Karpas-422 (cell line): ENCODE measurements around the gene MOCS1. TPM values are rescaled to one million over a fixed set of nuclear protein-coding genes. Genes with fewer than 3 reads are reported as not detected.

ENCODE experiments used
- DNase-seq: peaks from one replicate; pipeline ENCODE4 v3.0.0-alpha.2; 2015
- H2AFZ ChIP-seq: fragments of 200-600 bp; sonication (generic); 2 replicates; pipeline ENCODE4 v1.6.1; 2014; ENCODE audit warnings: antibody characterized with exemption, low read length, mixed read lengths
- H3K27ac ChIP-seq: fragments of 200-600 bp; sonication (generic); 2 replicates; pipeline ENCODE4 v1.5.1; 2014; ENCODE audit warnings: mild to moderate bottlenecking, low read length, moderate library complexity
- H3K27me3 ChIP-seq: fragments of 200-600 bp; sonication (generic); 2 replicates; pipeline ENCODE4 v1.6.1; 2014; ENCODE audit warnings: low read length, mixed read lengths
- H3K36me3 ChIP-seq: fragments of 200-600 bp; sonication (generic); 2 replicates; pipeline ENCODE4 v1.6.1; 2014; ENCODE audit warnings: low read length, mixed read lengths; ENCODE audit not compliant: insufficient read depth
- H3K4me1 ChIP-seq: fragments of 200-600 bp; sonication (generic); 2 replicates; pipeline ENCODE4 v1.6.1; 2014; ENCODE audit warnings: mild to moderate bottlenecking, low read length, mixed read lengths
- H3K4me2 ChIP-seq: fragments of 200-600 bp; sonication (generic); 2 replicates; pipeline ENCODE4 v1.6.1; 2014; ENCODE audit warnings: low read length, low read depth, mild to moderate bottlenecking; ENCODE audit not compliant: poor library complexity, severe bottlenecking
- H3K4me3 ChIP-seq: fragments of 200-600 bp; sonication (generic); 2 replicates; pipeline ENCODE4 v1.5.1; 2014; ENCODE audit warnings: mild to moderate bottlenecking, antibody characterized with exemption, low read length, mixed read lengths
- H3K79me2 ChIP-seq: fragments of 200-600 bp; sonication (generic); 2 replicates; pipeline ENCODE4 v1.6.1; 2014; ENCODE audit warnings: mild to moderate bottlenecking, low read length, mixed read lengths
- H3K9ac ChIP-seq: fragments of 200-600 bp; sonication (generic); 2 replicates; pipeline ENCODE4 v1.6.0; 2014; ENCODE audit warnings: low read length
- H3K9me2 ChIP-seq: fragments of 200-600 bp; sonication (generic), shearing (Covaris generic); replicated peaks from 2 replicates; pipeline ENCODE4 v1.6.0; 2014; ENCODE audit warnings: mild to moderate bottlenecking, low read length, moderate library complexity; ENCODE audit not compliant: insufficient read depth
- H3K9me3 ChIP-seq: fragments of 300-700, 200-600 bp; sonication (generic); 2 replicates; pipeline ENCODE4 v1.6.1; 2014; ENCODE audit warnings: low read length, mixed read lengths
- H4K20me1 ChIP-seq: fragments of 200-600 bp; sonication (generic); 2 replicates; pipeline ENCODE4 v1.6.1; 2014; ENCODE audit warnings: mild to moderate bottlenecking, antibody characterized with exemption, low read length, low read depth; ENCODE audit not compliant: insufficient read depth
- total RNA-seq: library from RNA; depleted of rRNA; stranded (reverse); fragments of >200 nt; shearing (Covaris generic); gene quantifications from 2 replicates; pipeline ENCODE4 v1.2.3, GENCODE V29; 2014; ENCODE audit warnings: low replicate concordance

MOCS1 gene
- total RNA-seq, 1 experiment from 2014 or later, result not detected

DNA sequence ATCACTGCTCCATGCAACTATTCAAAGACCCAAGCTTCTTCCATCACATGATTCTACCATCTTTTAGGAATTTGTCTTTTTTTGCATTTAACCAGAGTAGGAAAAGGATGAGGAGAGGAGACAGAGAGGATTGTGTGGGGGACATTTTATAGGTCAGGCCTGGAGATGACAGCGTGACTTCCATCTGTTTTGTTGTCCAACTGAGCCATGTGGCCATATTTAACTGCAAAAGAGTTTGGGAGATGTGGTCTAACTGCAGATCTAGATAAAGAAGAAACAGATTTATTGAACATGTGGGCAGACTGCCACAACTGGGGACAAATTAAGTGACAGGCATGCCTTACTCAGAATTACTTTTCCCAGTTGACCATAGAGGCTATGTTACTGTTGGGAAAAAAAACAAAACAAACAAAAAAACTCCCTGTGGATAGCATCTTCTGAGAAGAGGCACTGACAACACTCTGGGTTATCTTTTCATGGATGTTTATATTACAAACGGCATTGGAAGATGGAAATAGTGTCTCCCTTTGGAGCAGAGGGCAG lies 18.9 kb upstream of the MOCS1 start:
- Histone ChIP-seq H3K9me2 (no peaks in the 10 kb centered on the region), H3K36me3 (no peaks in the 10 kb centered on the region), H3K4me3 (no peak overlapping the region), H3K9me3 (no peaks in the 10 kb centered on the region), H2AFZ (no peak overlapping the region), H3K9ac (no peak overlapping the region), H3K27me3 (no peaks in the 10 kb centered on the region), H4K20me1 (no peaks in the 10 kb centered on the region), H3K79me2 (no peaks in the 10 kb centered on the region), H3K27ac (no peak overlapping the region), H3K4me1 (no peaks in the 10 kb centered on the region), H3K4me2 (no peak overlapping the region)
- DNase-seq, result no peak

DNA sequence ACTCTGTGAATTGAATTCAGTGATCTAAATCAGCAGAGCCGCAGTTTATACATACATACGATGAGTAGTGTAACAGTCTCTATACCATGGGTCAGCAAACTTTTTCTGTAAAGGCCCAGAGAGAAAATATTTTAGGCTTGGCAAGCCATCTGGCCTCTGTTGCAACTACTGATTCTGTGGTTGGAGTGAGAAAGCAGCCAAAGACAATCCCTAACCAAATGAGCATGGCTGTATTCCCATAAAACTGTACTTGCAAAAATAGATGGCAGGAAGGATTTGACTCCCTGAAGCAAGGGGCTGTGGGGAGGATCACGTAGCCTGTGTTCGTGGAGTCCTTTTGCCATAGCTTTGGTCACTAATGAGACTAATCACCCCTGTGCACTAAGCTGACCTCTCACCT lies 17.9 kb upstream of the MOCS1 start:
- H2AFZ ChIP-seq, result no peak overlapping the region
- H3K9me3 ChIP-seq, result no peaks in the 10 kb centered on the region
- no peaks in the 10 kb centered on the region for H3K4me1 ChIP-seq
- no peak for DNase-seq
- H3K9me2 ChIP-seq, result no peaks in the 10 kb centered on the region
- H3K27me3 ChIP-seq, result no peaks in the 10 kb centered on the region
- no peaks in the 10 kb centered on the region for H4K20me1 ChIP-seq
- no peaks in the 10 kb centered on the region for H3K36me3 ChIP-seq
- no peak overlapping the region for H3K27ac ChIP-seq
- H3K79me2 ChIP-seq, result no peaks in the 10 kb centered on the region
- H3K9ac ChIP-seq, result no peak overlapping the region
- no peak overlapping the region for H3K4me2 ChIP-seq
- no peak overlapping the region for H3K4me3 ChIP-seq

DNA sequence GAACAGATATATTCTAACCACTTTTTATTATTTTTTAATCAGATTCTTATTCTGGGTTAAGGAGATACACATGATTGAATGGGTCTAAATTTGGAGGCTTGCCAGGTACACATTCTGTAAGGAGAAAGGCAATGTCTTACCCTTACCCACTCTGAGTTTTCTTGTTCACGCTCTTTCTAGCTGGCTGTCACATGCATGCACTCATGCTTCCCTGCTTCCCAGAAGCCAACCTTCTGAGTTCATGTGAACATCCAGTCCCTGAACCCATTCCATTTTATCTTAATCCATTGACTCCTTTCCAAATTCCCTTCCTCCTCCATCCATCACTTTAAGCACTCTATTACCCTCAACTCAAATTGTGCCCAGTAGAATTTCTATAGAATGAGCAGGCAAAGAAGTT lies 17.5 kb upstream of the MOCS1 start:
- Histone ChIP-seq H3K4me2 (no peak overlapping the region), H3K9me3 (no peaks in the 10 kb centered on the region), H3K79me2 (no peaks in the 10 kb centered on the region), H3K27ac (no peak overlapping the region), H2AFZ (no peak overlapping the region), H3K27me3 (no peaks in the 10 kb centered on the region), H3K9ac (no peak overlapping the region), H4K20me1 (no peaks in the 10 kb centered on the region), H3K4me3 (no peak overlapping the region), H3K9me2 (no peaks in the 10 kb centered on the region), H3K36me3 (no peaks in the 10 kb centered on the region), H3K4me1 (no peaks in the 10 kb centered on the region)
- DNase-seq, result no peak

- Histone ChIP-seq H3K27ac (no peak overlapping the region), H3K4me2 (no peak overlapping the region), H3K4me1 (no peaks in the 10 kb centered on the region), H3K9me2 (no peaks in the 10 kb centered on the region), H3K36me3 (no peaks in the 10 kb centered on the region), H3K9me3 (no peaks in the 10 kb centered on the region), H2AFZ (no peak overlapping the region), H3K9ac (no peak overlapping the region), H3K27me3 (no peaks in the 10 kb centered on the region), H3K79me2 (no peaks in the 10 kb centered on the region), H4K20me1 (no peaks in the 10 kb centered on the region), H3K4me3 (no peak overlapping the region)
- DNase-seq, result no peak
Measured at GRCh38 chr6:39951191-39951590, 16.9 kb upstream of the MOCS1 start.

GRCh38 chr6:39950125-39950720 lies 16.0 kb upstream of the MOCS1 start:
- Histone ChIP-seq H3K27me3 (no peaks in the 10 kb centered on the region), H2AFZ (no peak overlapping the region), H3K9me2 (no peaks in the 10 kb centered on the region), H3K9ac (no peak overlapping the region), H4K20me1 (no peaks in the 10 kb centered on the region), H3K79me2 (no peaks in the 10 kb centered on the region), H3K27ac (no peak overlapping the region), H3K9me3 (no peaks in the 10 kb centered on the region), H3K4me1 (no peaks in the 10 kb centered on the region), H3K4me3 (no peak overlapping the region), H3K4me2 (no peak overlapping the region), H3K36me3 (no peaks in the 10 kb centered on the region)
- no peak for DNase-seq

GRCh38 chr6:39948199-39948791 lies 14.0 kb upstream of the MOCS1 start:
- Histone ChIP-seq H2AFZ (no peak overlapping the region), H3K27me3 (no peaks in the 10 kb centered on the region), H3K9me2 (no peaks in the 10 kb centered on the region), H3K4me2 (no peak overlapping the region), H3K79me2 (no peaks in the 10 kb centered on the region), H3K27ac (no peak overlapping the region), H3K4me3 (no peak overlapping the region), H4K20me1 (no peaks in the 10 kb centered on the region), H3K4me1 (no peaks in the 10 kb centered on the region), H3K36me3 (no peaks in the 10 kb centered on the region), H3K9me3 (no peaks in the 10 kb centered on the region), H3K9ac (no peak overlapping the region)
- DNase-seq, result no peak

- Histone ChIP-seq H2AFZ (no peak overlapping the region), H3K4me3 (no peak overlapping the region), H3K4me2 (no peak overlapping the region), H3K9me3 (no peaks in the 10 kb centered on the region), H3K9me2 (no peaks in the 10 kb centered on the region), H3K27me3 (no peaks in the 10 kb centered on the region), H3K9ac (no peak overlapping the region), H3K36me3 (no peaks in the 10 kb centered on the region), H3K27ac (no peak overlapping the region), H3K4me1 (no peaks in the 10 kb centered on the region), H4K20me1 (no peaks in the 10 kb centered on the region), H3K79me2 (no peaks in the 10 kb centered on the region)
- no peak for DNase-seq
Measured at GRCh38 chr6:39947611-39948068, 13.4 kb upstream of the MOCS1 start.

DNA sequence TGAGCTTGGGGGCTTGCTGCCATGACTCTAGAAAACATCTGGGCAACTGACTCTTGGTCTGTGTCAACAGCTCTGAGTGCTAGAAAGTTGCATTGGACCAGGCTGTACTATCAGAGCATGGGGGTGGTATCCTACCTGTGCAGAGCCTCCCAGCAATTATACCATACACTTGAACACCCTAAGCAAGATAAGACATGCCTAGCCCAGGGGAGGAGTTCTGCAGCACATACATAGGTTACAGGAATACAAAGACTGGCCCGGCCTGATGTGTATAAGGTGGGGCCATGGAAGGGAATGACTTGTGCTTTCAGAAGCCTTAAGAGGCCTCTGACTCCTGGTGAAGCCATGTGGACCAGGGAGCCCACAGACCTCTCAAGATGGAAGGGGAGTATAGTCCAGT lies 11.4 kb upstream of the MOCS1 start:
- Histone ChIP-seq H3K4me3 (no peak overlapping the region), H3K9me2 (no peaks in the 10 kb centered on the region), H3K4me1 (no peaks in the 10 kb centered on the region), H3K27me3 (no peaks in the 10 kb centered on the region), H3K9me3 (no peaks in the 10 kb centered on the region), H4K20me1 (no peaks in the 10 kb centered on the region), H3K9ac (no peak overlapping the region), H3K79me2 (no peaks in the 10 kb centered on the region), H3K27ac (no peak overlapping the region), H3K4me2 (no peak overlapping the region), H2AFZ (no peak overlapping the region), H3K36me3 (no peaks in the 10 kb centered on the region)
- DNase-seq, result no peak
